ENCODE measurements around the gene PITPNC1. TPM values are rescaled to one million over a fixed set of nuclear protein-coding genes. Genes with fewer than 3 reads are reported as not detected.
"Not testable (repeated sequence)": the region's sequence is repeated elsewhere in the genome, so short reads cannot be mapped to it uniquely, and the experiment has no call there.

Gene PITPNC1
- total and polyA plus RNA-seq, 5 donors from 2014 or later = 27.3 to 47.9 (median 39.5) TPM

DNA sequence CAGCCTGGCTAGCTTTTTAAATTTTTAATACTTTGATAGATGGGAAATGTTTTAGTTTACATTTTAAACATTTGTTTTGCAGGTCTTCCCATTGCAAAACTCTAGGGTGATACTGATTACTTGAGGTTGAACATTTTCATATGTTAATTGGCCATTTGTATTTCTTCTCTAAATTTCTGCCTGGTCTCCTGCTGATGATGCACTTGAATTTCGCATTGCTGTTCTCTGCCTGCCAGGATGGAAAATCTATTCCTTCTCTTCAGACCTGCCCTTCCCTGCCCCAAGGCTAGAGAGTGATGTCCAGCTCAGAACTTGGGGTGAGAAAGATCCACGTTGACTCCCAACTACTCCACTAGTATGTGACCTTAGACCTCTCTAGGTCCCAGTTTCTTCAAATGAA is 134.7 kb downstream of the PITPNC1 start:
- H3K36me3 ChIP-seq (ENCODE audit: control insufficient read depth, insufficient read depth, low read length) = no peaks in the 10 kb centered on the region
- H3K27ac Mint-ChIP-seq = peak overlapping the region in 1 of 3 donors; percentile 77
- H3K4me1 Mint-ChIP-seq = peaks cover 6 to 32% (median 20%) of the 10 kb centered on the region in 4 donors

DNA sequence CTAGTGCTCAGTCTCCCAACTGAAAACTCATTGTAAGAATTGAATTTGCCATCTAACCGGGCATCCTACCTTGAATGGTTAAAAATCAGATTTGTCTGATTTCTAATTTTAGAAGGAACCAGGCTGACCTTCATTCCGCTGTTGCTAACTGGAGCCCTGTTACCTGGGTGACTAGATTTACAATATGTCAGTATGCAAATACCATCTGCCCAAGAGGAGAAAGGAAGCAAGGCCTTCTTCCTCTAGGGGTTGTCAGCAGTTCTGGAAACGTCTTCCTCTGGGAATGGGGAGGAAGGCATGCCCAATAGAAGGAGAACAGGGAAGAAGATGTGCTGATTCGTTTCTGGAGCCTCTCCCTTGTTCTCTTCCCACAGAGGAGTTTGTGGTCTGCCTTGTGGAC is 137.9 kb downstream of the PITPNC1 start:
- ATAC-seq (ENCODE audit: low read depth in 2 of 2) (no peak), DNase-seq (no peak)
- Mint-ChIP-seq H3K9me3 (peaks cover 0 to 8% (median 0%) of the 10 kb centered on the region in 7 donors), H3K4me1 (peaks cover 0 to 43% (median 28%) of the 10 kb centered on the region in 4 donors), H3K27ac (peak overlapping the region in 1 of 3 donors; percentile 71), H3K27me3 (peaks cover 4% of the 10 kb centered on the region), H3K36me3 (peaks cover 12% of the 10 kb centered on the region), H3K4me3 (no peak overlapping the region)
- no peaks in the 10 kb centered on the region for H3K27me3 ChIP-seq (ENCODE audit: control insufficient read depth, insufficient read depth, low read length)
- no peaks in the 10 kb centered on the region for H3K9me3 ChIP-seq (ENCODE audit: control insufficient read depth in 2 of 2, low read length in 2 of 2)
- no peaks in the 10 kb centered on the region for H3K4me1 ChIP-seq (ENCODE audit: control insufficient read depth, insufficient read depth, low read length, poor library complexity, severe bottlenecking)
- no peak overlapping the region for H3K4me3 ChIP-seq (ENCODE audit: low read depth, low read length)
- no peak overlapping the region for H3K27ac ChIP-seq (ENCODE audit: insufficient read depth, low read length, poor library complexity, severe bottlenecking)
- H3K36me3 ChIP-seq (ENCODE audit: control insufficient read depth, insufficient read depth, low read length) = no peaks in the 10 kb centered on the region

More for the DNA sequence above, 134.7 kb downstream of the PITPNC1 start:
- H3K27ac ChIP-seq (ENCODE audit: insufficient read depth, low read length, poor library complexity, severe bottlenecking) = no peak overlapping the region
- no peak for DNase-seq
- peaks cover 4% of the 10 kb centered on the region for H3K27me3 Mint-ChIP-seq
- H3K9me3 Mint-ChIP-seq = peaks cover 0 to 9% (median 1%) of the 10 kb centered on the region in 7 donors
- ATAC-seq (ENCODE audit: low read depth in 2 of 2) = no peak
- H3K27me3 ChIP-seq (ENCODE audit: control insufficient read depth, insufficient read depth, low read length) = no peaks in the 10 kb centered on the region
- H3K4me3 Mint-ChIP-seq = no peak overlapping the region
- peaks cover 2 to 8% of the 10 kb centered on the region in 2 experiments for H3K9me3 ChIP-seq (ENCODE audit: control insufficient read depth in 2 of 2, low read length in 2 of 2)
- no peak overlapping the region for H3K4me3 ChIP-seq (ENCODE audit: low read depth, low read length)
- no peaks in the 10 kb centered on the region for H3K4me1 ChIP-seq (ENCODE audit: control insufficient read depth, insufficient read depth, low read length, poor library complexity, severe bottlenecking)
- peaks cover 12% of the 10 kb centered on the region for H3K36me3 Mint-ChIP-seq

DNA sequence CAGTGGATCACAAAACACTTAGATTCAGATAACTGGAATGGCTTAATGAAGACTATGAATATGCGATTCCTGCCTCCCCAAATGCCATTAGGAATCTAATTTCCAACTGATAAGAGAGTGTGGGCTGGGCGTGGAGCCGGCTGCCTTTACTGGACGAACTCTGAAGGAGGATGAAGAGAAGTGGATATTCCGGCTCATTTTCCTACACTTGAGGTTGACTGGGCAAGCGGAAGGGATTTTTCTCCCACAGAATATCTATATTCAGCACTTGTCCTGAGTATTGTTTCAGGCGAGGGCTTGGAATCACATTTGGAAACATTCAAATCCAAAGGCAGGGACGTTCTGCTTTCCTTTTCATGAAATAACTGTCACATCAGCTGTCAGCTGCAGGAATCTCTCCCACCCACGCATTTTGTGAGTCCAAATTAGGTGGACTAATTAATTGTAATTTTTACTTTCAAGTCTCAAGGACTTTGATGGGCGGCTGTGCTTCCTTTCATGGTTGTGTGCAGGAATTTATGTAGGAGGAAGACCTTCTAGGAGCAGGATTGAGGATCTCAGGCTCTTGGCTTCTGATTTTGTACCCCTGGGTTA is 138.5 kb downstream of the PITPNC1 start:
- H3K4me3 ChIP-seq (ENCODE audit: low read depth, low read length) = no peak overlapping the region
- H3K9me3 Mint-ChIP-seq = peaks cover 0 to 8% (median 0%) of the 10 kb centered on the region in 7 donors
- H3K9me3 ChIP-seq (ENCODE audit: control insufficient read depth in 2 of 2, low read length in 2 of 2) = no peaks in the 10 kb centered on the region
- H3K4me1 ChIP-seq (ENCODE audit: control insufficient read depth, insufficient read depth, low read length, poor library complexity, severe bottlenecking) = no peaks in the 10 kb centered on the region
- no peaks in the 10 kb centered on the region for H3K27me3 ChIP-seq (ENCODE audit: control insufficient read depth, insufficient read depth, low read length)
- no peak overlapping the region for H3K27ac ChIP-seq (ENCODE audit: insufficient read depth, low read length, poor library complexity, severe bottlenecking)
- DNase-seq (no peak), ATAC-seq (ENCODE audit: low read depth in 2 of 2) (no peak)
- H3K27me3 Mint-ChIP-seq = peaks cover 1% of the 10 kb centered on the region
- H3K36me3 ChIP-seq (ENCODE audit: control insufficient read depth, insufficient read depth, low read length) = no peaks in the 10 kb centered on the region
- peaks cover 0 to 47% (median 32%) of the 10 kb centered on the region in 4 donors for H3K4me1 Mint-ChIP-seq
- H3K27ac Mint-ChIP-seq = peak overlapping the region in 2 of 3 donors; percentile 65 to 71
- H3K4me3 Mint-ChIP-seq = no peak overlapping the region
- H3K36me3 Mint-ChIP-seq = peaks cover 12% of the 10 kb centered on the region

DNA sequence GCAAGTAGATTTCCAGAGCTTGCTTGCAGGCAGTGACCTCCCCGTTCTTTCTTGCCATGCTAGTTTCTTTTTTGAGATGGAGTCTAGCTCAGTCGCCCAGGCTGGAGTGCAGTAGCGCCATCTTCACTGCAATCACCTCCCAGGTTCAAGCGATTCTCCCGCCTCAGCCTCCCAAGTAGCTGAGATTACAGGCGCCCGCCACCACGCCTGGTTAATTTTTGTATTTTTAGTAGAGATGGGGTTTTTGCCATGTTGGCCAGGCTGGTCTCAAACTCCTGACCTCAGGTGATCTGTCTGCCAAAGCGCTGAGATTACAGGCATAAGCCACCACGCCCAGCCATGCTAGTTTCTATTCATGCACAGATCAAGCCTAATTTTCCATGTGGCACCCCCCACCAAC is 139.5 kb downstream of the PITPNC1 start:
- H3K4me3 Mint-ChIP-seq; H3K9me3 Mint-ChIP-seq; H3K27ac Mint-ChIP-seq; H3K27me3 ChIP-seq (ENCODE audit: control insufficient read depth, insufficient read depth, low read length); H3K4me1 ChIP-seq (ENCODE audit: control insufficient read depth, insufficient read depth, low read length, poor library complexity, severe bottlenecking); H3K27ac ChIP-seq (ENCODE audit: insufficient read depth, low read length, poor library complexity, severe bottlenecking); H3K4me3 ChIP-seq (ENCODE audit: low read depth, low read length); DNase-seq; ATAC-seq (ENCODE audit: low read depth in 2 of 2); H3K36me3 ChIP-seq (ENCODE audit: control insufficient read depth, insufficient read depth, low read length); H3K9me3 ChIP-seq (ENCODE audit: control insufficient read depth in 2 of 2, low read length in 2 of 2); H3K27me3 Mint-ChIP-seq: not testable (repeated sequence)
- Mint-ChIP-seq H3K36me3 (peaks cover 12% of the 10 kb centered on the region), H3K4me1 (peaks cover 0 to 51% (median 30%) of the 10 kb centered on the region in 4 donors)

DNA sequence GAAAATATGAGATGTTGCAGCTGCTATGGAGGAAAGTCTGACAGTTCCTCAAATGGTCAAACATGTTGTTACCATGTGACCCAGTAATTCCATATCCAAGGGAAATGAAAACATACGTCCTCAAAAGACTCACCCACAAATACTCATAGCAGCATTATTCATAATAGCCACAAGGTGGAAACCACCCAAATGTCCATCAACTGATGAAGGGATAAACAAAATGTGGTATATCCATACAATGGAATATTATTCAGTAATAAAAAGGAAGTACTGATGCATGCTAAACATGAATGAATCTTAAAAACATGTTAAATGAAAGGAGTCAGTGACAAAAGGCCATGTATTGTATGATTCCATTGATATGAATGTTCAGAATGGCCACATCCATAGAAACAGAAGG is 140.2 kb downstream of the PITPNC1 start:
- Mint-ChIP-seq H3K9me3 (peaks cover 0 to 8% (median 0%) of the 10 kb centered on the region in 7 donors), H3K4me3 (no peak overlapping the region), H3K36me3 (peaks cover 12% of the 10 kb centered on the region), H3K4me1 (peaks cover 0 to 53% (median 30%) of the 10 kb centered on the region in 4 donors), H3K27me3 (no peaks in the 10 kb centered on the region), H3K27ac (peak overlapping the region in 1 of 3 donors; percentile 21)
- Histone ChIP-seq H3K4me3 (ENCODE audit: low read depth, low read length) (no peak overlapping the region), H3K4me1 (ENCODE audit: control insufficient read depth, insufficient read depth, low read length, poor library complexity, severe bottlenecking) (no peaks in the 10 kb centered on the region), H3K27me3 (ENCODE audit: control insufficient read depth, insufficient read depth, low read length) (no peaks in the 10 kb centered on the region), H3K36me3 (ENCODE audit: control insufficient read depth, insufficient read depth, low read length) (no peaks in the 10 kb centered on the region), H3K27ac (ENCODE audit: insufficient read depth, low read length, poor library complexity, severe bottlenecking) (no peak overlapping the region), H3K9me3 (ENCODE audit: control insufficient read depth in 2 of 2, low read length in 2 of 2) (no peaks in the 10 kb centered on the region)
- no peak for DNase-seq
- no peak for ATAC-seq (ENCODE audit: low read depth in 2 of 2)

DNA sequence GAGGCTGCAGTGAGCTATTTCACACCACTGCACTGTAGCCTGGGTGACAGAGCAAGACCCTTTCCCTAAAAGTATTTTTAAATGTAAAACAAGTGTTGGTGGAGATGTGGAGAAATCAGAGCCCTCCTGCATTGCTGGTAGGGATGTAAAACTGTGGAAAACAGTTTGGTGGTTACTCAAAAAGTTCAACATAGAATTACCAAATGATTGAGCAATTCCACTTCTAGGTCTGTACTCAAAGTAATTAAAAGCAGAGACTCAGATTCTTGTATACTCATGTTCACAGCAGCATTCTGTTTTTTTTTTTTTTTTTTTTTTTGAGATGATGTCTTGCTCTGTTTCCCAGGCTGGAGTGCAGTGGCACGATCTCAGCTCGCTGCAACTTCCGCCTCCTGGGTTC is 141.8 kb downstream of the PITPNC1 start:
- Histone ChIP-seq H3K27ac (ENCODE audit: insufficient read depth, low read length, poor library complexity, severe bottlenecking) (no peak overlapping the region), H3K9me3 (ENCODE audit: control insufficient read depth in 2 of 2, low read length in 2 of 2) (no peaks in the 10 kb centered on the region), H3K27me3 (ENCODE audit: control insufficient read depth, insufficient read depth, low read length) (no peaks in the 10 kb centered on the region), H3K4me1 (ENCODE audit: control insufficient read depth, insufficient read depth, low read length, poor library complexity, severe bottlenecking) (no peaks in the 10 kb centered on the region), H3K36me3 (ENCODE audit: control insufficient read depth, insufficient read depth, low read length) (no peaks in the 10 kb centered on the region), H3K4me3 (ENCODE audit: low read depth, low read length) (no peak overlapping the region)
- Mint-ChIP-seq H3K27ac (peak overlapping the region in 1 of 3 donors; percentile 32), H3K9me3 (peaks cover 0 to 8% (median 0%) of the 10 kb centered on the region in 7 donors), H3K36me3 (peaks cover 12% of the 10 kb centered on the region), H3K4me3 (no peak overlapping the region), H3K27me3 (no peaks in the 10 kb centered on the region), H3K4me1 (peaks cover 0 to 55% (median 28%) of the 10 kb centered on the region in 4 donors)
- DNase-seq = no peak
- ATAC-seq (ENCODE audit: low read depth in 2 of 2) = no peak

DNA sequence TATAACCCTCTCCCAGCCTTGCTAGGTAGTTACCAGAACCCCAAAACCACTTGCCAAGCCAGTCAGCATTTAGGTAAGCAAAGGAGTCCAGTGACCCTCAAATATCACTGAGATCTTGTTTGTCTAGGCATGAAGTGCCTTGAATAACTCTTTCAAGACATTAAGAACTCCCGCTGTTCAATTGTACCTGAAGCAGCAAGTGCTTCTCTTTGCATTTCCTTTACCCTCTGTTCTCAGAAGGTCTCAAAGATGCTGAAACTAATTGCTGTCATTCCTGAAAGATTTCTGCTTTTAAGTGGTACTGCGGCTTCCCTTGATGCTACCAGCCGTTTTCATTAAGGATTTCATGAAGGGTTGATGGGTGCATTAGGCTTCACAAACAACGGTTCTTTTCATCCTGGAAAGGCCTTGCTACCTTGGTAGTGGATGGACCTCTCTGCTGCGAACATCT is 142.7 kb downstream of the PITPNC1 start:
- DNase-seq = no peak
- no peaks in the 10 kb centered on the region for H3K27me3 ChIP-seq (ENCODE audit: control insufficient read depth, insufficient read depth, low read length)
- no peak overlapping the region for H3K4me3 ChIP-seq (ENCODE audit: low read depth, low read length)
- no peaks in the 10 kb centered on the region for H3K4me1 ChIP-seq (ENCODE audit: control insufficient read depth, insufficient read depth, low read length, poor library complexity, severe bottlenecking)
- Mint-ChIP-seq H3K27ac (peak overlapping the region in 2 of 3 donors; percentile 33 to 59), H3K36me3 (peaks cover 12% of the 10 kb centered on the region), H3K9me3 (peaks cover 0 to 8% (median 0%) of the 10 kb centered on the region in 7 donors), H3K4me1 (peaks cover 0 to 54% (median 27%) of the 10 kb centered on the region in 4 donors), H3K4me3 (no peak overlapping the region), H3K27me3 (no peaks in the 10 kb centered on the region)
- H3K36me3 ChIP-seq (ENCODE audit: control insufficient read depth, insufficient read depth, low read length) = no peaks in the 10 kb centered on the region
- no peak for ATAC-seq (ENCODE audit: low read depth in 2 of 2)
- H3K27ac ChIP-seq (ENCODE audit: insufficient read depth, low read length, poor library complexity, severe bottlenecking) = no peak overlapping the region
- no peaks in the 10 kb centered on the region for H3K9me3 ChIP-seq (ENCODE audit: control insufficient read depth in 2 of 2, low read length in 2 of 2)

All from CD4-positive, CD25-positive, alpha-beta regulatory T cell (primary cell).